Hepatocyte (in vitro differentiated cells): ENCODE results near the gene MASP2.

Source experiments
- CTCF ChIP-seq: fragments of 200-600 bp; sonication (generic); IDR thresholded peaks from 2 replicates; pipeline ENCODE4 v1.5.1; 2016; ENCODE audit warnings: antibody characterized with exemption, mild to moderate bottlenecking; ENCODE audit not compliant: poor library complexity
- EZH2 ChIP-seq: fragments of 200-600 bp; sonication (generic); IDR thresholded peaks from 2 replicates; pipeline ENCODE4 v1.6.1; 2016; ENCODE audit warnings: antibody characterized with exemption, mild to moderate bottlenecking, borderline replicate concordance
- EZH2phosphoT487 ChIP-seq: fragments of 200-600 bp; sonication (generic); IDR thresholded peaks from one replicate; pipeline ENCODE4 v1.6.1; 2018; ENCODE audit warnings: antibody characterized with exemption, mild to moderate bottlenecking, low read depth, moderate library complexity; ENCODE audit not compliant: unreplicated experiment, severe bottlenecking

GRCh38 chr1:10979483-10979920 lies 67.5 kb downstream of the MASP2 start:
- TF ChIP-seq CTCF = no peak
- TF ChIP-seq EZH2 = no peak
- no peak for TF ChIP-seq EZH2phosphoT487
